Neural progenitor cell (in vitro differentiated cells): Measurements from ENCODE around the gene GPAM. TPM values are rescaled to one million over a fixed set of nuclear protein-coding genes. Genes with fewer than 3 reads are reported as not detected.

Experiments
- DNase-seq: peaks from one replicate; pipeline ENCODE4 v3.0.0-alpha.2; 2016; ENCODE audit warnings: low spot score
- H2AFZ ChIP-seq: fragments of 200-600 bp; sonication (generic); replicated peaks from 2 replicates; pipeline ENCODE4 v1.6.1; 2016; ENCODE audit warnings: antibody characterized with exemption
- H3F3A ChIP-seq: fragments of 200-600 bp; sonication (generic); 2 replicates; pipeline ENCODE4 v1.6.1; 2016; ENCODE audit warnings: antibody characterized with exemption, low read depth
- H3K27ac ChIP-seq: fragments of 200-600 bp; sonication (generic); 2 replicates; pipeline ENCODE4 v1.5.1; 2016; ENCODE audit warnings: mild to moderate bottlenecking
- H3K27me3 ChIP-seq: fragments of 200-600 bp; sonication (generic); 2 replicates; pipeline ENCODE4 v1.6.1; 2016; ENCODE audit warnings: mild to moderate bottlenecking, moderate library complexity
- H3K36me3 ChIP-seq: fragments of 200-600 bp; sonication (generic); 2 replicates; pipeline ENCODE4 v1.5.1; 2016
- H3K4me1 ChIP-seq: fragments of 200-600 bp; sonication (generic); 2 replicates; pipeline ENCODE4 v1.6.1; 2016; ENCODE audit warnings: mixed run types
- H3K4me2 ChIP-seq: fragments of 200-600 bp; sonication (generic); 2 replicates; pipeline ENCODE4 v1.6.1; 2016
- H3K4me3 ChIP-seq: fragments of 200-600 bp; sonication (generic); 2 replicates; pipeline ENCODE4 v1.5.1; 2016
- H3K79me2 ChIP-seq: fragments of 200-600 bp; sonication (generic); 2 replicates; pipeline ENCODE4 v1.6.1; 2016; ENCODE audit warnings: low read depth
- H3K9ac ChIP-seq: fragments of 200-600 bp; sonication (generic); 2 replicates; pipeline ENCODE4 v1.6.1; 2016
- H3K9me3 ChIP-seq: fragments of 200-600 bp; sonication (generic); 2 replicates; pipeline ENCODE4 v1.5.1; 2016; ENCODE audit warnings: low read depth
- H4K20me1 ChIP-seq: fragments of 200-600 bp; sonication (generic); 2 replicates; pipeline ENCODE4 v1.6.1; 2016; ENCODE audit warnings: low read depth
- H3K27ac Mint-ChIP-seq: 3 replicates; pipeline ENCODE4 v1.8.0; 2021; ENCODE audit warnings: mixed read lengths
- H3K27me3 Mint-ChIP-seq: 2 replicates; pipeline ENCODE4 v1.8.0; 2022; ENCODE audit warnings: low read depth, mild to moderate bottlenecking, inconsistent platforms, moderate library complexity, mixed read lengths; ENCODE audit not compliant: insufficient read depth
- H3K36me3 Mint-ChIP-seq: 3 replicates; pipeline ENCODE4 v1.8.0; 2021; ENCODE audit warnings: mixed read lengths
- H3K4me1 Mint-ChIP-seq: 3 replicates; pipeline ENCODE4 v1.8.0; 2021; ENCODE audit warnings: mixed read lengths
- H3K4me3 Mint-ChIP-seq: 3 replicates; pipeline ENCODE4 v1.8.0; 2021; ENCODE audit warnings: mild to moderate bottlenecking, moderate library complexity, mixed read lengths
- H3K9me3 Mint-ChIP-seq: 3 replicates; pipeline ENCODE4 v1.8.0; 2020; ENCODE audit warnings: mixed read lengths
- EZH2 ChIP-seq: fragments of 200-600 bp; sonication (generic); IDR thresholded peaks from 2 replicates; pipeline ENCODE4 v1.6.1; 2017; ENCODE audit warnings: antibody characterized with exemption, mild to moderate bottlenecking, moderate library complexity
- EZH2phosphoT487 ChIP-seq: fragments of 200-600 bp; sonication (generic); IDR thresholded peaks from 2 replicates; pipeline ENCODE4 v1.6.1; 2017; ENCODE audit warnings: antibody characterized with exemption
- total RNA-seq: library from RNA; depleted of rRNA; stranded (reverse); fragments of >200 nt; gene quantifications from 2 replicates; pipeline ENCODE4 v1.2.3, GENCODE V29; 2015; ENCODE audit warnings: low replicate concordance
- TF ChIP-seq, protein P1 (sequence below): fragments of 200-600 bp; sonication (generic); IDR thresholded peaks from 2 replicates; pipeline ENCODE4 v1.5.1; 2017; ENCODE audit warnings: antibody characterized with exemption, mild to moderate bottlenecking

GPAM gene
- total RNA-seq, 1 donor from 2014 or later, result 18.9 TPM

- Histone ChIP-seq H3K9ac (no peak overlapping the region), H3K27ac (no peak overlapping the region), H3F3A (no peaks in the 10 kb centered on the region), H3K36me3 (no peaks in the 10 kb centered on the region), H3K27me3 (no peaks in the 10 kb centered on the region), H3K4me3 (no peak overlapping the region), H3K9me3 (no peaks in the 10 kb centered on the region), H3K4me1 (no peaks in the 10 kb centered on the region), H2AFZ (no peak overlapping the region), H4K20me1 (no peaks in the 10 kb centered on the region), H3K4me2 (no peak overlapping the region), H3K79me2 (no peaks in the 10 kb centered on the region)
- TF ChIP-seq, protein P1, sequence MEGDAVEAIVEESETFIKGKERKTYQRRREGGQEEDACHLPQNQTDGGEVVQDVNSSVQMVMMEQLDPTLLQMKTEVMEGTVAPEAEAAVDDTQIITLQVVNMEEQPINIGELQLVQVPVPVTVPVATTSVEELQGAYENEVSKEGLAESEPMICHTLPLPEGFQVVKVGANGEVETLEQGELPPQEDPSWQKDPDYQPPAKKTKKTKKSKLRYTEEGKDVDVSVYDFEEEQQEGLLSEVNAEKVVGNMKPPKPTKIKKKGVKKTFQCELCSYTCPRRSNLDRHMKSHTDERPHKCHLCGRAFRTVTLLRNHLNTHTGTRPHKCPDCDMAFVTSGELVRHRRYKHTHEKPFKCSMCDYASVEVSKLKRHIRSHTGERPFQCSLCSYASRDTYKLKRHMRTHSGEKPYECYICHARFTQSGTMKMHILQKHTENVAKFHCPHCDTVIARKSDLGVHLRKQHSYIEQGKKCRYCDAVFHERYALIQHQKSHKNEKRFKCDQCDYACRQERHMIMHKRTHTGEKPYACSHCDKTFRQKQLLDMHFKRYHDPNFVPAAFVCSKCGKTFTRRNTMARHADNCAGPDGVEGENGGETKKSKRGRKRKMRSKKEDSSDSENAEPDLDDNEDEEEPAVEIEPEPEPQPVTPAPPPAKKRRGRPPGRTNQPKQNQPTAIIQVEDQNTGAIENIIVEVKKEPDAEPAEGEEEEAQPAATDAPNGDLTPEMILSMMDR, result no peak
- TF ChIP-seq EZH2phosphoT487 (no peak), EZH2 (no peak)
- peaks cover 2% of the 10 kb centered on the region for H3K27me3 Mint-ChIP-seq
- no peak overlapping the region for H3K4me3 Mint-ChIP-seq
- no peak overlapping the region for H3K27ac Mint-ChIP-seq
- H3K36me3 Mint-ChIP-seq, result peaks cover 5% of the 10 kb centered on the region
- no peak for DNase-seq
- no peaks in the 10 kb centered on the region for H3K9me3 Mint-ChIP-seq
- H3K4me1 Mint-ChIP-seq, result peaks cover 4% of the 10 kb centered on the region
Observed at GRCh38 chr10:112148331-112148730, 35.2 kb downstream of the GPAM start.

DNA sequence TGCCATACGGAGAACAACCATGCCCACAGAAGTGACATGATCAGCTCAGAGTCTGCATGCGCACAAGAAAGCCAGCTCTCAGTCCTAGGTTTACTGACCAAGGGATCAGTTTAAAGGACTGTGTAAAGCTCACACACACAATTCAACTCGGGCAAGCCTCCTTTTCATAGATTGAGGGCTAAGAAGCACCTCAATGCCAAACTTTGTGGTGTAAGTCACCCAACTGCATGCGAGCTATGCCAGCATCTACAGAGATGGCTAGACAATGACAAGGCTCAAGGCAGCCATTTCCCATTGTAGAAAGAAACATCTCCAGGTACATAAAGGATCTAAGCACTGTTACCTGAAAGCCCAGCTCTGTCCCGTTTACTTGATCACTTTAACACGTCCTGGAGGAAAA is 36.8 kb downstream of the GPAM start:
- H4K20me1 ChIP-seq, result no peaks in the 10 kb centered on the region
- Mint-ChIP-seq H3K9me3 (no peaks in the 10 kb centered on the region), H3K4me1 (peaks cover 4% of the 10 kb centered on the region), H3K36me3 (peaks cover 3% of the 10 kb centered on the region), H3K27ac (no peak overlapping the region), H3K4me3 (no peak overlapping the region), H3K27me3 (peaks cover 2% of the 10 kb centered on the region)
- H3K9me3 ChIP-seq, result no peaks in the 10 kb centered on the region
- no peaks in the 10 kb centered on the region for H3K79me2 ChIP-seq
- no peak overlapping the region for H2AFZ ChIP-seq
- H3K4me3 ChIP-seq, result no peak overlapping the region
- TF ChIP-seq EZH2phosphoT487, result no peak
- no peak for TF ChIP-seq EZH2
- TF ChIP-seq, protein P1, result no peak
- no peaks in the 10 kb centered on the region for H3K36me3 ChIP-seq
- no peak overlapping the region for H3K4me2 ChIP-seq
- no peaks in the 10 kb centered on the region for H3K4me1 ChIP-seq
- no peak overlapping the region for H3K27ac ChIP-seq
- DNase-seq, result no peak
- no peaks in the 10 kb centered on the region for H3F3A ChIP-seq
- H3K27me3 ChIP-seq, result no peaks in the 10 kb centered on the region
- no peak overlapping the region for H3K9ac ChIP-seq

GRCh38 chr10:112145263-112145662 is 38.3 kb downstream of the GPAM start:
- Histone ChIP-seq H2AFZ (no peak overlapping the region), H3K4me2 (no peak overlapping the region), H3K4me3 (no peak overlapping the region), H3K9me3 (no peaks in the 10 kb centered on the region), H3K4me1 (no peaks in the 10 kb centered on the region), H3K36me3 (no peaks in the 10 kb centered on the region), H3K27ac (no peak overlapping the region), H3K79me2 (no peaks in the 10 kb centered on the region), H3K27me3 (no peaks in the 10 kb centered on the region), H4K20me1 (no peaks in the 10 kb centered on the region), H3F3A (no peaks in the 10 kb centered on the region), H3K9ac (no peak overlapping the region)
- DNase-seq, result no peak
- Mint-ChIP-seq H3K4me3 (no peak overlapping the region), H3K9me3 (no peaks in the 10 kb centered on the region), H3K27ac (no peak overlapping the region), H3K27me3 (peaks cover 5% of the 10 kb centered on the region), H3K36me3 (no peaks in the 10 kb centered on the region), H3K4me1 (peaks cover 4% of the 10 kb centered on the region)
- TF ChIP-seq EZH2 (no peak), EZH2phosphoT487 (no peak)
- TF ChIP-seq, protein P1, result no peak
